ENCODE results near the gene PDCL2.

DNA sequence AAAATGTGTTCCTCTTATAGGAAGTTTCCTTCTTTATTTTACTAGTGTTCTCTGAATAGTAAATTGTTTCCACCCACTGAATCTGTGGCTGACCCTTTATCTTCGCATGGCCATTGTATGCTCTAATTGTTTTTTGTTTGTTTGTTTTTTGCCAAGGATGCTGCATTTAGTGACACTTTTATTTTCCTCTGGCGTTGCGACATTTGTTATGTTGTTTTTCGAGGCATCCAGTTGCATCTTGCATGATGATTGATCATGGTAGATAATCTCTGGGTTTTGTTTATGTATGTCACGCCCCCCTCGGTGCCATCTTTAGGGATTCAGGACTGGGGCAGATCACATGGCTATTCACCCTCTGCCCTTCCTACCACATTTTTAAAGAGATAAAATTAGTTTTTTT lies 41.9 kb upstream of the PDCL2 start:
- no peak for TF ChIP-seq FOXA1 (IDR thresholded peaks at IDR 0.05)
- TF ChIP-seq TARDBP (IDR thresholded peaks at IDR 0.05): no peak
- no peak for TF ChIP-seq SP1 (IDR thresholded peaks at IDR 0.05)
- no peak for TF ChIP-seq ARNT (IDR thresholded peaks at IDR 0.05)
